Effector CD8-positive, alpha-beta T cell (primary cell): Measurements from ENCODE around the gene CYS1.
"Not testable (repeated sequence)": the region's sequence is repeated elsewhere in the genome, so short reads cannot be mapped to it uniquely, and the experiment has no call there.

Experiments used
- DNase-seq: peaks from one replicate; lab custom pipeline; 2025; lab: John Stamatoyannopoulos, UW
- total RNA-seq, 4 experiments: gene quantifications; one replicate each; lab custom pipeline; 2026; lab: John Stamatoyannopoulos, UW

The CYS1 gene
- total RNA-seq, result 0 to 0.18 (median 0.11) reads per million in 4 experiments

- DNase-seq, result no peak
Observed at GRCh38 chr2:10079870-10080535, at the start of gene CYS1. Gene CYS1, minus strand, starts transcription at chr2:10080411. Its CDS starts 188 bp downstream, at chr2:10080223.

GRCh38 chr2:10129490-10129889, 49.3 kb upstream of the CYS1 start:
- no peak for DNase-seq

DNA sequence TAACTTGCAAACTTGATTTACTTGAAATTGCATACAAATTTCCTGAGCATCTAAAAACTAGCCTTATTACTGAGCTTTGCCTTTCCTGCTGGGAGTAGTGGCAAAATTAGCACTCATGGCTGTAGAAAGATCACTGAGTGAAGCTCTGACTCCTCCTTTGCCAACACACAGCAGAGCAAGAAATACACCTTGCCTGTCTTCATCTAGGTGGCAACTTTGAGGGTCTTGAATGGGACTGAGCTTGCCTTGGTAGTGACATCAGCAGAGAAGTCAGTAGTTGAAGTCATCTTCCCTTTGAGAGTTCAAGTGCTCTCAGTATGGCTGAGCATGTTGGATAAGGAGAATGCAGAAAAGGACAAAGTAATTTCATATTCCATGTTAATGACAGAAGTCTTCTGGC, 48.2 kb upstream of the CYS1 start:
- no peak for DNase-seq

- no peak for DNase-seq
Observed at GRCh38 chr2:10126632-10127026, 46.4 kb upstream of the CYS1 start.

DNA sequence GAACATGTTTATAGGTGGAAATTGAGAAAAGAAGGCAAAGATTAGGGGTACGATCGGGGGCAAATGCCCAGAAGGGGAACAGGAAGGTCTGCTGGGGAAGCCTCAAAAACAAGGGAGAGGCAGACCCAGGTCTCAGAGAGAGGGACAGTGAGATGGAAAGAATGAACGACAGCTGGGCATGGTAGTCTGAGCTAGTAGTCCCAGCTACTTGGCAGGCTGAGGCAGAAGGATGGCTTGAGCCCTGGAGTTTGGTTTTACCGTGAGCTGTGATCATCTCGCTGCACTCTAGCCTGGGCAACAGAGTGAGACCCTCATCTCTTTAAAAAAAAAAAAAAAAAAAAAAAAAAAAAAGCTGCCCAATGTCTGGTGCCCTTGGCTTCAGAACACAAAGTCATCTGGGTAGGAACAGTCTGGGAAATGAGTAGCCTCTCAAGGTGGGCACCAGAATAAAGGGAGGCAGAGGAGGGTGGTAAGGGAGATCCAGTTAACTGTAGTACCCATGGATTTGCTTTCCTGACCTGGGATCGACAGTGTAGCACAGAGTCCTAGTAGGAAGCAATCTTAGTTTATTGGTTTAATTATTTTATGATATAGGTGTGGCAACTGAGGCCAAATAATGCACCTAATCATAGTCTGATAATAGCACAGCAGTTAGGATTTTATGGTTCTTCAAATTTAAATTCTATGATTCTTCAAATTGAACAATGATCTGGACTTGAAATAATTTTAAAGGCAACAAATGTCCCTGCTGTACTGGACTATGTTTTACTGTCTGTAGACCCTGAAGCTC, 45.8 kb upstream of the CYS1 start:
- no peak for DNase-seq

DNA sequence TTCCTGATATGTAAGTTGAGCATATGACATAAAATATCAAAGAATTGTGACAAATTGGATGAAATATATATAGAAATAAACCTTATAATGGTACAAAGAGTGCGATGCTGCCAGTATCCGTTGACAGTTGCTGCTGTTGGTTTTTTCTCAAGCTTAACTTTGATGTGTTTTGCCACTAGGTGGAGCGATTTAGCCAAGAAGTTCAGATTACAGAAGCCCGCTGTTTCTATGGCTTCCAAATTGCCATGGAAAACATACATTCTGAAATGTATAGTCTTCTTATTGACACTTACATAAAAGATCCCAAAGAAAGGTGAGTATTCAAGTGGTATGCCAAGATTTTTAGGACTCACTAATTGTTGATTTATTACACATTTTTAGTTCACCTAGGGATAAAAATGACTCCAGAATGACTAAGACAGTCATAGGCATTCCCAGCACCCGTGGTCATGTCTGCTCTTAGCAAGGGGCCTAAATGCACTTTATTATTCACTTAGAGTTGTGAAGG, 44.4 kb upstream of the CYS1 start:
- no peak for DNase-seq

DNA sequence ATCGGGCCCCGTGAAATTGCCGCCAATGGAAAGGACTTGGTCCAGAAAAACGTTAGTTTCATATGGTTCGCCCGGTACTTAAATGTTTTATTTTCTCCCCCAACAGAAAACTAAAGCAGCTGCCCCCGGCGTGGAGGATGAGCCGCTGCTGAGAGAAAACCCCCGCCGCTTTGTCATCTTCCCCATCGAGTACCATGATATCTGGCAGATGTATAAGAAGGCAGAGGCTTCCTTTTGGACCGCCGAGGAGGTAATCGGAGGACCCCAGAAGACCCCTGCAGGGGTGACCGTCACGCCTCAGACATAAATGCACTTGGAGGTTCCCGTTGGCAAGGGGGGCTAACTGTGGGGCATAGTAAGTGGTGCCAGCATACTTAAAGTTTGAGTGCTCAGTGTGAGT, 43.1 kb upstream of the CYS1 start:
- no peak for DNase-seq

- DNase-seq, result peak; percentile 79
Observed at GRCh38 chr2:10122500-10123280, 42.5 kb upstream of the CYS1 start, which contains the start of gene RRM2. Gene RRM2, plus strand, starts transcription at chr2:10122739. Its CDS starts 60 bp downstream, at chr2:10122799.

DNA sequence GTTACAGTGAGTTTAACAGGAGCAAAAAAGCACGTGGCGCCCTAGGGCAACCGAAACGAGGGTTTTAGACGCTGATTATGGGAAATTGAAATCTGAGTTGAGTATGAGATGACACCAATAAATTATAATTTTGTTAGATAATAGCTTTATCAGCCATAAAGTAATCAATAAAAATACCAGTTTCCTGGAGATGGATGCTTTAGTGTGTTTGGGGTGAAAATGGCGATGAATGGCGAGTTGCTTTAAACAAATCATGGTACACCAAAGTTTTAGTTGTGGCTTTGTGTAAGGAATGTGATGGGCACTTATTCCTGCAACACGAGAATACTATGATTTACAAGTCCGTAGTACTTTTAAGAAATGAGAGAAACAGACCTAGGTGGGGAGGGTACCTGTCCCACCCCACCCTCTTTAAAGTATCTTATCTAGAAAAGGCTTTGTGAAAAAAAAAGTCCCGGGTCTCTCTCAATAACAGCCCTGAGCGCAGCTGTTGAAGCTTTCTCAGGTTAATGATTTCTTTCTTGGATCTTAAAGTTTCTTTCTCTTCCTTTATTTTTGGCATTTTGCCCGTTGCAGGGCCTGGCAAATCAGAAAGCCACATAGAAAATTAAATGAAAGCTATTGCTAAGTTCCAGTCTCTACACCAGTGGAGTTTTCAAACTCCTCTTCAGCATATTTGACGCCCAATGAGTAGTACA, 40.8 kb upstream of the CYS1 start:
- DNase-seq, result no peak

DNA sequence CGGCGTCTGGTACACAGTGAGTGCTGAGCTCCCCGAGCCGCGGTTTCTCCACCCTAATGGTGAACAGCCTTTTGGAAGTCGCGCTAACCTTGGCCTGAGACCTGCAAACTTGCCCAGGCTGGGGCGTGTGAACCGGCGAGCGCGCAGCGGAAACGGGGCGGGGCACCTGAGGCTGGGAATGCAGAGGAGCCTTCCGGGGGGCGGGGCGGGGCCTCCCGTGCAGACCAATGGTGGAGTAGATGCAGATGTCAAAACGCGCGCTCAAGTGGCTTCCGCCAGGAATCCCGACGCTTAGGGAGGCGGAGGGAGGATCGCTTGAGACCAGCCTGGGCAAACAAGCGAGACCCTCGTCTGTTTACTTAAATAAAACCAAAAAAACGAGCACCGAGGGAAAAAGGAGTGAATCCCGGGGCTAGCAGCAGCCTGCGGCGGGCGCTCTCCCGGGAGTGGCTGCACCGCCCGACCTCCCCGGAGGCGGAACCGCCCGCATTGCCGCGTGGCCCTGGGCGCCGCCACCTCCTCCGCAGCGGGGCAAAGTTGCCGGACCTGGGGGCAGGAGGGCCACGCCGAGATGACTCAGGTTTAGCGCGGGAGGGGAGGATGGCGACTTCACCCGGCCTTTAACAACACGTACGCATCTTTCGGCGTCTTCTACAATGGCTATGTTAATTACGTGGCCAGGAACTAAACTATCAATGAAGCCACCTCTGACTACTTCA, 40.1 kb upstream of the CYS1 start:
- DNase-seq, result peak; percentile 82

- no peak for DNase-seq
Observed at GRCh38 chr2:10119601-10120157, 39.5 kb upstream of the CYS1 start.

DNA sequence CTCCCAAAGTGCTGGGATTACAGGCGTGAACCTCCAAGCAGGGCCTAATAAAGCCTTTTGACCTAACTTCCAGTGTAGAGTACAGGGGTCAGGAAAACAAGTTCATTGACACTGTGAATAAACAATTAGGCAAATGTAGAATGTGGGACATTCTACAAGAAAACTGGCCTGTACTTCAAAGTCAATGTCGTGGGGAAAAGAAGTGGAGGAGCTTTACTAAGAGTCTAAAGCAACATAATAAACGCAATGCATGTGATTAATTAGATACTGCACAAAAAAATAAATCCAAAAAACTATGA, 38.8 kb upstream of the CYS1 start:
- DNase-seq, result no peak

DNA sequence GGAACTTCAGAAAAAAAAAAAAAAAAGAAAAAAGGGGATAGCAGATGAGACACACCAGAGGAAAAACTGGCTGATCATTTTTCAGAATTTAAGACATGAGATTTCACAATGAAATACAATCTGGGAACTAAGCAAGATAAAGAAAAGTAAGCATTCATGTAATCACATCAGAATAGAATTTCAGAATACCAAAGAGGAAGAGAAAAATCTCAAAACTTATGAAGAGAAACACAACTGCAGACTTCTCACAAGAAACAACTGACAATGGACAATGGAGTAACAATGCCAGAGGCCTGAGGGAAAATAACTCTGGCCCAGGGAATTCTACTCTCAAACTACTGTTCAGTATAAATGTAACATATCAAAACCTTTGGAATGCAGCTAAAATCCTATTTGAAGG, 29.1 kb upstream of the CYS1 start:
- no peak for DNase-seq

DNA sequence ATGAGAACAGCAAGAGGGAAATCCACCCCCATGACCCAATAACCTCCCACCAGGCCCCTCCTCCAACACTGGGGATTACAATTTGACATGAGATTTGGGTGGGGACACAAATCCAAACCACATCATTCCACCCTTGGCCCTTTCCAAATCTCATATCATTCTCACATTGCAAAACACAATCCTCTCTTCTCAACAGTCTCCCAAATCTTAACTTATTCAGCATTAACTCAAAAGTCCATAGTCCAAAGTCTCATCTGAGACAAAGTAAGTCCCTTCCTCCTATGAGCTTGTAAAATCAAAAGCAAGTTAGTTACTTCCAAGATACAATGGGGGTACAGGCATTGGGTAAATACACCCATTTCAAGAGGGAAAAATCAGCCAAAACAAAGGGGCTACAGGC, 24.7 kb upstream of the CYS1 start:
- DNase-seq, result not testable (repeated sequence)

- no peak for DNase-seq
Observed at GRCh38 chr2:10103179-10103578, 23.0 kb upstream of the CYS1 start.

GRCh38 chr2:10101491-10101890, 21.3 kb upstream of the CYS1 start:
- no peak for DNase-seq

DNA sequence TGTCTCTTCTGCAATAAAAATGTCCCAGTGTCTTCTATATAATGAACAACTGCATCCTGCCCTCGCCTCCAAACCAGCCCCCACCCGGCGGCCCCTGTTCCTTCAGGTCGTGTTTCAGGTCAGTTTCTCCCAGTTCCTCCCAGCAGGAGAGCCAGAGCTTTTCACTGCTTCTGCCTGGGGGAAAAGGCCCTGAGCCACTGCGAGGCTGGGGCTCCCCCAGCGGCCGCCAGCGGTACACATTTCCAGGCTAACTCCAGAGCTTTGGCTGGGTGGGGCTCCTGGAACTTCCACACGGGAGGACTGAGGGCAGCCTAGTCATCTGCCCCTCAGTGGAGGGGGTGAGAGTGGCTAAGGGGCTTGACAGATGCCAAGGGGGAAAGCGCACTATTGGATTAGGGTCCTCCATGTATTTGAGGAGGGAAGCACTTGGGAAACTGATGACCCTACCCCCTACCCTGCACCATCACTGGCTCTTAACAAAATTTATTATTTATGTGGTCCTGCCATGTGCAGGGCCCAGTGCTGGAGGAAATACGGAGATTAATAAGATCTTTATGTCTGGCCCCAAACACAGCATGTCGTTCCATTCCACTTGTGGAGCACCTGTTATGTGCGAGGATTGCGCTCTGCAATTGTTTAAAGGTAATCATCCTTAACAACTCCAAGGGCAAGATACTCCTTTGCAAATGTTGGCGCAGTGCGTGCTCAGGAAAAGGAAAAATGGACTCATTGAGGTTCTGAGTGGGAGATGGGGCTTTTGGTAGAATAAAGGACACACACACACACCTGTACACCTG, 17.3 kb upstream of the CYS1 start:
- DNase-seq, result no peak

- DNase-seq, result no peak
Observed at GRCh38 chr2:10096641-10097040, 16.4 kb upstream of the CYS1 start.

DNA sequence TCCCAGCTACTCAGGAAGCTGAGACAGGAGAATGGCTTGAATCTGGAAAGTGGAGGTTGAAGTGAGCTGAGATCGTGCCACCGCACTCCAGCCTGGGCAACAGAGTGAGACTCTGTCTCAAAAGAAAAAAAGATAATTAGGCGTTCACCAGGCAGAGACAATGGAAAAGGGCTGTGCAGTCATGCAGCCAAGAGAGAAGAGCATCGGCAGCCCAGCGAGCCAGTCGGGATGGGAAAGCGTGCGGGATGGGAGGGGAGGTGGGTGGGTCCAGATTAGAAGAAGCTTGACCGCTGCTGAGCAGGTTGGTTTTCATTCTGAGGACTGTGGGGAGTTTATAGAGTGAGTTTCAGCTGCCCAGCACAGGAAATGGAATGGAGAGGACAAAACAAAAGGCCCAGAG, 15.0 kb upstream of the CYS1 start:
- no peak for DNase-seq

- no peak for DNase-seq
Observed at GRCh38 chr2:10094271-10094814, 14.1 kb upstream of the CYS1 start.
